Erythroblast (primary cell): Measurements from ENCODE around the gene HDAC7.

Source experiments
- GATA1 ChIP-seq: IDR thresholded peaks from 2 replicates; pipeline ENCODE4 v1.6.1; 2011; ENCODE audit warnings: low read depth, mild to moderate bottlenecking, control low read depth, low read length, moderate library complexity
- POLR2A ChIP-seq: IDR thresholded peaks from 2 replicates; pipeline ENCODE4 v1.6.1; 2011; ENCODE audit warnings: mild to moderate bottlenecking, low read length

DNA sequence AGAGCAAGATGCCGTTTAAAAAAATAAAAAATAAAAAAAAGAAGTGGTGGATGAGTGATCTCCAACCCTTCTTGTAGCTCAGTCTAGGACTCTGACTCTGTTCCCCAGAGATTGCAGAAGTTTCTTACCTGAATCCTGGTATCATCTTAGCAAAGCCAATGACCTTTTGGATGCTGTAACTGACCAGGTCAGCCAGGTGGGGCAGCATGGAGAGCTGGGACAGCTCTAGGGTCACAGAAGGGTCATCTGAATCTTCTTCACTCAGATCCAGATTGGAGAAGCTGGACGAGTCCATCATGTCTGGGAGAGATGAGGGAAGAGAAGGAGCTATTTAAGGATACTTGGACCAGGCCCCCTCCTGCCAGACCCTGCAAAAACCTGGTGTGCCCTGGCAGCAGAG lies 35.8 kb upstream of the HDAC7 start:
- TF ChIP-seq POLR2A = no peak
- TF ChIP-seq GATA1 = no peak
